HT-29 (cell line): ENCODE results near the gene ZBTB8A. TPM values are rescaled to one million over a fixed set of nuclear protein-coding genes. Genes with fewer than 3 reads are reported as not detected.
A peak's percentile ranks its signal among the peaks of the same experiment; 100 is the strongest.
"Not testable (repeated sequence)": the region's sequence is repeated elsewhere in the genome, so short reads cannot be mapped to it uniquely, and the experiment has no call there.

ENCODE experiments used
- DNase-seq: peaks from one replicate; pipeline ENCODE4 v3.0.0-alpha.2; 2015; ENCODE audit warnings: low spot score
- total RNA-seq: library from RNA; depleted of rRNA; stranded (reverse); fragments of >200 nt; shearing (Covaris generic); gene quantifications from 2 replicates; pipeline ENCODE4 v1.2.3, GENCODE V29; 2014

The ZBTB8A gene
- total RNA-seq, 1 experiment from 2014 or later: 0.84 TPM

- no peak for DNase-seq
Observed at GRCh38 chr1:32536764-32537163, 2.5 kb upstream of the ZBTB8A start.

- peak; percentile 43 for DNase-seq
Observed at GRCh38 chr1:32539584-32540571, 651 bp downstream of the ZBTB8A start.

- DNase-seq: peak; percentile 6
Observed at GRCh38 chr1:32540605-32541004, 1.4 kb downstream of the ZBTB8A start.

- DNase-seq: no peak
Observed at GRCh38 chr1:32541064-32541566, 1.9 kb downstream of the ZBTB8A start.

- DNase-seq: no peak
Observed at GRCh38 chr1:32546611-32547010, 7.4 kb downstream of the ZBTB8A start.

GRCh38 chr1:32549616-32550015 lies 10.4 kb downstream of the ZBTB8A start:
- DNase-seq: no peak

GRCh38 chr1:32554288-32554687 lies 15.1 kb downstream of the ZBTB8A start:
- DNase-seq: no peak

- not testable (repeated sequence) for DNase-seq
Observed at GRCh38 chr1:32557035-32557434, 17.8 kb downstream of the ZBTB8A start.

- DNase-seq: no peak
Observed at GRCh38 chr1:32557812-32558211, 18.6 kb downstream of the ZBTB8A start.

- DNase-seq: no peak
Observed at GRCh38 chr1:32568929-32569328, 29.7 kb downstream of the ZBTB8A start.

GRCh38 chr1:32580348-32581017 lies 41.3 kb downstream of the ZBTB8A start:
- no peak for DNase-seq

- DNase-seq: no peak
Observed at GRCh38 chr1:32592943-32593342, 53.7 kb downstream of the ZBTB8A start.

GRCh38 chr1:32600034-32600433 lies 60.8 kb downstream of the ZBTB8A start:
- DNase-seq: no peak

- DNase-seq: no peak
Observed at GRCh38 chr1:32605711-32606424, 66.6 kb downstream of the ZBTB8A start.

- DNase-seq: no peak
Observed at GRCh38 chr1:32606565-32607371, 67.5 kb downstream of the ZBTB8A start.

- no peak for DNase-seq
Observed at GRCh38 chr1:32609180-32609579, 70.0 kb downstream of the ZBTB8A start.

GRCh38 chr1:32611859-32612188 lies 72.6 kb downstream of the ZBTB8A start:
- DNase-seq: no peak

GRCh38 chr1:32612189-32612881 lies 73.1 kb downstream of the ZBTB8A start:
- DNase-seq: peak; percentile 89

GRCh38 chr1:32613472-32613871 lies 74.2 kb downstream of the ZBTB8A start:
- DNase-seq: no peak

GRCh38 chr1:32618673-32619221 lies 79.5 kb downstream of the ZBTB8A start:
- DNase-seq: no peak
